GM19324 (cell line): Measurements from ENCODE around the gene KISS1R.
A peak's percentile ranks its signal among the peaks of the same experiment; 100 is the strongest.
"Not testable (repeated sequence)": the region's sequence is repeated elsewhere in the genome, so short reads cannot be mapped to it uniquely, and the experiment has no call there.

Source experiments
- ATAC-seq: cut with Tn5 transposase; IDR thresholded peaks from one replicate; pipeline ENCODE4 v1.9.1; 2021; ENCODE audit warnings: mild to moderate bottlenecking, moderate library complexity; ENCODE audit not compliant: unreplicated experiment, low FRiP score

Gene KISS1R

GRCh38 chr19:950352-951066 is 33.4 kb downstream of the KISS1R start:
- no peak for ATAC-seq

GRCh38 chr19:952049-952679 is 35.0 kb downstream of the KISS1R start:
- no peak for ATAC-seq

GRCh38 chr19:952680-953444 is 35.7 kb downstream of the KISS1R start:
- no peak for ATAC-seq

GRCh38 chr19:953445-954271 is 36.5 kb downstream of the KISS1R start:
- ATAC-seq: no peak

GRCh38 chr19:954272-954671 is 37.1 kb downstream of the KISS1R start:
- no peak for ATAC-seq

- peak; percentile 45 for ATAC-seq
Observed at GRCh38 chr19:954672-955494, 37.8 kb downstream of the KISS1R start.

- no peak for ATAC-seq
Observed at GRCh38 chr19:955803-956765, 39.0 kb downstream of the KISS1R start.

GRCh38 chr19:956766-957440 is 39.8 kb downstream of the KISS1R start:
- ATAC-seq: no peak

- not testable (repeated sequence) for ATAC-seq
Observed at GRCh38 chr19:957578-957977, 40.4 kb downstream of the KISS1R start.

- ATAC-seq: no peak
Observed at GRCh38 chr19:958967-959855, 42.1 kb downstream of the KISS1R start.

GRCh38 chr19:960020-960419 is 42.9 kb downstream of the KISS1R start:
- ATAC-seq: no peak

GRCh38 chr19:960601-960938 is 43.4 kb downstream of the KISS1R start:
- ATAC-seq: no peak

GRCh38 chr19:961866-962620 is 44.9 kb downstream of the KISS1R start:
- no peak for ATAC-seq

- no peak for ATAC-seq
Observed at GRCh38 chr19:962683-963400, 45.7 kb downstream of the KISS1R start.

- no peak for ATAC-seq
Observed at GRCh38 chr19:963486-963951, 46.4 kb downstream of the KISS1R start.

GRCh38 chr19:964116-964520 is 47.0 kb downstream of the KISS1R start:
- no peak for ATAC-seq
